H1 (cell line): ENCODE measurements around the gene MYH11. TPM values are rescaled to one million over a fixed set of nuclear protein-coding genes. Genes with fewer than 3 reads are reported as not detected.

Experiments used
- CHD7 ChIP-seq: fragments of 300-600 bp; sonication (generic); IDR thresholded peaks from 2 replicates; pipeline ENCODE4 v1.7.1; 2012; ENCODE audit warnings: low read length, moderate library complexity, mild to moderate bottlenecking, inconsistent platforms; ENCODE audit not compliant: insufficient replicate concordance
- CTCF ChIP-seq, 3 experiments: IDR thresholded peaks; 1 replicate in 2 of 3; 2 replicates in 1 of 3; pipeline versions ENCODE4 v1.5.1 to v1.6.1; 2011; ENCODE audit warnings: low read length in 3 of 3, mild to moderate bottlenecking in 3 of 3, inconsistent platforms in 2 of 3, low read depth in 1 of 3, moderate library complexity in 1 of 3; ENCODE audit not compliant: insufficient read depth in 1 of 3; ENCODE audit errors: control extremely low read depth in 1 of 3
- polyA plus RNA-seq, 7 experiments: library from polyadenylated mRNA; depleted of rRNA in 3 of 7; stranded (reverse) in 5 of 7; unstranded in 2 of 7; fragments of >200 nt in 5 of 7; fragments of 200-250 nt in 2 of 7; gene quantifications; 1 replicate in 5 of 7; 2 replicates in 1 of 7; 4 replicates in 1 of 7; pipeline versions ENCODE4 v1.2.1 to v1.2.3, GENCODE V29; 2011 to 2013; ENCODE audit warnings: missing spikeins in 2 of 7, mixed read lengths in 2 of 7
- total RNA-seq: library from RNA; stranded (reverse); fragmentation: NEBNext Ultra II Directional; extraction: Animal tissue kit (Norgen Biotek cat#: 25700); gene quantifications from 2 replicates; pipeline ENCODE4 v1.2.1, GENCODE V29; 2021

MYH11 gene
- total and polyA plus RNA-seq, 2 of the 8 experiments (the other 6 are each of a cell fraction or from before 2014, with no cell fraction given): 0.11 to 0.78 TPM

GRCh38 chr16:15864939-15865338 lies 8.1 kb upstream of the MYH11 start (continued):
- TF ChIP-seq CTCF (IDR thresholded peaks at IDR 0.05; ENCODE audit: control extremely low read depth in 1 of 3, insufficient read depth in 1 of 3, low read depth in 1 of 3, low read length in 3 of 3) (no peak), CHD7 (no peak)
- TF ChIP-seq, all 59 proteins: peak for 0
